NOMO-1 treated with DMSO at 0.1 percent for 48 hours (cell line): Measurements from ENCODE around the gene RAD51B.
"Not testable (repeated sequence)": the region's sequence is repeated elsewhere in the genome, so short reads cannot be mapped to it uniquely, and the experiment has no call there.

Experiments used
- DNase-seq: peaks from one replicate; lab custom pipeline; 2025; ENCODE audit not compliant: unreplicated experiment; lab: John Stamatoyannopoulos, UW

Gene RAD51B

GRCh38 chr14:67977434-67978034 is 158.0 kb downstream of the RAD51B start:
- no peak for DNase-seq

- DNase-seq = no peak
These were observed 159.2 kb downstream of the RAD51B start for GRCh38 chr14:67978749-67979148.

- DNase-seq = no peak
These were observed 163.4 kb downstream of the RAD51B start for GRCh38 chr14:67982711-67983608.

- DNase-seq = no peak
These were observed 164.7 kb downstream of the RAD51B start for GRCh38 chr14:67984274-67984673.

- no peak for DNase-seq
These were observed 166.7 kb downstream of the RAD51B start for GRCh38 chr14:67986131-67986841.

- DNase-seq = no peak
These were observed 168.0 kb downstream of the RAD51B start for GRCh38 chr14:67987606-67988005.

- DNase-seq = not testable (repeated sequence)
These were observed 168.6 kb downstream of the RAD51B start for GRCh38 chr14:67988210-67988609.

GRCh38 chr14:67990576-67990975 is 171.0 kb downstream of the RAD51B start:
- no peak for DNase-seq

- no peak for DNase-seq
These were observed 175.0 kb downstream of the RAD51B start for GRCh38 chr14:67994531-67994930.

GRCh38 chr14:67996235-67996634 is 176.7 kb downstream of the RAD51B start:
- DNase-seq = no peak

GRCh38 chr14:67998834-67999233 is 179.3 kb downstream of the RAD51B start:
- DNase-seq = no peak

GRCh38 chr14:67999290-67999689 is 179.7 kb downstream of the RAD51B start:
- DNase-seq = no peak

GRCh38 chr14:67999705-68000384 is 180.3 kb downstream of the RAD51B start:
- no peak for DNase-seq

GRCh38 chr14:68000511-68000910 is 180.9 kb downstream of the RAD51B start:
- no peak for DNase-seq

GRCh38 chr14:68008491-68008890 is 188.9 kb downstream of the RAD51B start:
- no peak for DNase-seq

- no peak for DNase-seq
These were observed 191.9 kb downstream of the RAD51B start for GRCh38 chr14:68011406-68012028.

GRCh38 chr14:68012871-68013270 is 193.3 kb downstream of the RAD51B start:
- no peak for DNase-seq

GRCh38 chr14:68013326-68013725 is 193.7 kb downstream of the RAD51B start:
- no peak for DNase-seq

- no peak for DNase-seq
These were observed 195.2 kb downstream of the RAD51B start for GRCh38 chr14:68014771-68015170.

- DNase-seq = no peak
These were observed 196.0 kb downstream of the RAD51B start for GRCh38 chr14:68015356-68016254.
